NB4 (cell line): ENCODE data around the gene NUP58.

Experiments
- CTCF ChIP-seq: IDR thresholded peaks from one replicate; pipeline ENCODE4 v1.5.1; 2012; ENCODE audit warnings: low read depth, low read length
- MYC ChIP-seq: IDR thresholded peaks from 2 replicates; pipeline ENCODE4 v1.6.1; 2011; ENCODE audit warnings: low read depth, low read length
- POLR2A ChIP-seq: IDR thresholded peaks from 2 replicates; pipeline ENCODE4 v1.6.1; 2011; ENCODE audit warnings: mild to moderate bottlenecking; ENCODE audit not compliant: insufficient read length; ENCODE audit errors: extremely low read depth
- TF ChIP-seq, protein P1 (sequence below): IDR thresholded peaks from 2 replicates; pipeline ENCODE4 v1.6.1; 2011; ENCODE audit warnings: low read depth, low read length

DNA sequence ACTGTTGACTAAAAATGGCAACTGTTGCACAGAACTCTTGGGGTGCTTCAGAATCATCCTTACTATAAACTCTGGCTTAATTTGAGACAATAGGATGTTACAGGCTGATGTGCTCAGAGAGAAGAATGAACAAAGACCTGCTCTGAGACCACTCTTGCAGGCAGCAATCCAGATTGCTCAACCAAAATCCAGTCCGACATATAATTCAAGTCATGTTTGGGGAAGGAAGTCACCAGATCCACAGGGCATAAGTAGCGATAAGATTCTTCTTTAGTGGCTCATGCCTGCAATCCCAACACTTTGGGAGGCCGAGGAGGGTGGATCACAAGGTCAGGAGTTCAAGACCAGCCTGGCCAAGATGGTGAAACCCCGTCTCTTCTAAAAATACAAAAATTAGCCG, 34.7 kb upstream of the NUP58 start:
- TF ChIP-seq, protein P1, sequence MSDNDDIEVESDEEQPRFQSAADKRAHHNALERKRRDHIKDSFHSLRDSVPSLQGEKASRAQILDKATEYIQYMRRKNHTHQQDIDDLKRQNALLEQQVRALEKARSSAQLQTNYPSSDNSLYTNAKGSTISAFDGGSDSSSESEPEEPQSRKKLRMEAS = no peak
- no peak for TF ChIP-seq CTCF
- no peak for TF ChIP-seq POLR2A
- no peak for TF ChIP-seq MYC
